NOMO-1 treated with dmso at 0.1 percent for 144 hours (cell line): ENCODE data around the gene LAMC3.
"Not testable (repeated sequence)": the region's sequence is repeated elsewhere in the genome, so short reads cannot be mapped to it uniquely, and the experiment has no call there.

Experiments used
- DNase-seq: peaks from one replicate; lab custom pipeline; 2025; ENCODE audit not compliant: unreplicated experiment; lab: John Stamatoyannopoulos, UW

The LAMC3 gene

GRCh38 chr9:131095666-131096268, 86.8 kb downstream of the LAMC3 start:
- DNase-seq = no peak

GRCh38 chr9:131096269-131097125, 87.5 kb downstream of the LAMC3 start, which contains the start of gene AIF1L:
TSS of gene AIF1L (plus strand) at chr9:131096531. CDS start at chr9:131096630, 99 bp downstream.
- DNase-seq = no peak

- DNase-seq = no peak
Observed at GRCh38 chr9:131097126-131097947, 88.4 kb downstream of the LAMC3 start.

GRCh38 chr9:131097948-131098278, 88.9 kb downstream of the LAMC3 start:
- no peak for DNase-seq

GRCh38 chr9:131098391-131099101, 89.6 kb downstream of the LAMC3 start:
- no peak for DNase-seq

GRCh38 chr9:131099102-131099606, 90.2 kb downstream of the LAMC3 start:
- no peak for DNase-seq

- not testable (repeated sequence) for DNase-seq
Observed at GRCh38 chr9:131099845-131100244, 90.9 kb downstream of the LAMC3 start.

GRCh38 chr9:131100445-131100844, 91.5 kb downstream of the LAMC3 start:
- no peak for DNase-seq

GRCh38 chr9:131101207-131101964, 92.4 kb downstream of the LAMC3 start:
- no peak for DNase-seq

GRCh38 chr9:131103024-131103423, 94.0 kb downstream of the LAMC3 start:
- no peak for DNase-seq

GRCh38 chr9:131103535-131103934, 94.6 kb downstream of the LAMC3 start:
- no peak for DNase-seq

- DNase-seq = no peak
Observed at GRCh38 chr9:131104016-131104740, 95.2 kb downstream of the LAMC3 start.

- DNase-seq = no peak
Observed at GRCh38 chr9:131105952-131106351, 97.0 kb downstream of the LAMC3 start.

- no peak for DNase-seq
Observed at GRCh38 chr9:131107760-131108159, 98.8 kb downstream of the LAMC3 start.

- DNase-seq = no peak
Observed at GRCh38 chr9:131111186-131111853, 102.3 kb downstream of the LAMC3 start.

GRCh38 chr9:131111854-131112311, 102.9 kb downstream of the LAMC3 start:
- DNase-seq = no peak

- no peak for DNase-seq
Observed at GRCh38 chr9:131112374-131113154, 103.6 kb downstream of the LAMC3 start.

- DNase-seq = no peak
Observed at GRCh38 chr9:131113655-131114054, 104.7 kb downstream of the LAMC3 start.
